Coronary artery (tissue), 2 donors: ENCODE results near the gene FCRL4.

ENCODE experiments used
- DNase-seq: peaks from one replicate; pipeline ENCODE4 v3.0.0-alpha.2; 2017; ENCODE audit warnings: low spot score
- H3K27ac ChIP-seq, 2 donors: fragments of 200-600 bp; sonication (generic); one replicate each; pipeline ENCODE4 v1.5.1; 2016 to 2019
- H3K4me3 ChIP-seq: fragments of 200-600 bp; sonication (generic); 2 replicates; pipeline ENCODE4 v1.5.1; 2016; ENCODE audit warnings: mild to moderate bottlenecking, moderate library complexity
- TF ChIP-seq, protein P1 (sequence below): fragments of 200-600 bp; sonication (generic); IDR thresholded peaks from one replicate; pipeline ENCODE4 v1.5.1; 2019; ENCODE audit warnings: antibody characterized with exemption

FCRL4 gene

DNA sequence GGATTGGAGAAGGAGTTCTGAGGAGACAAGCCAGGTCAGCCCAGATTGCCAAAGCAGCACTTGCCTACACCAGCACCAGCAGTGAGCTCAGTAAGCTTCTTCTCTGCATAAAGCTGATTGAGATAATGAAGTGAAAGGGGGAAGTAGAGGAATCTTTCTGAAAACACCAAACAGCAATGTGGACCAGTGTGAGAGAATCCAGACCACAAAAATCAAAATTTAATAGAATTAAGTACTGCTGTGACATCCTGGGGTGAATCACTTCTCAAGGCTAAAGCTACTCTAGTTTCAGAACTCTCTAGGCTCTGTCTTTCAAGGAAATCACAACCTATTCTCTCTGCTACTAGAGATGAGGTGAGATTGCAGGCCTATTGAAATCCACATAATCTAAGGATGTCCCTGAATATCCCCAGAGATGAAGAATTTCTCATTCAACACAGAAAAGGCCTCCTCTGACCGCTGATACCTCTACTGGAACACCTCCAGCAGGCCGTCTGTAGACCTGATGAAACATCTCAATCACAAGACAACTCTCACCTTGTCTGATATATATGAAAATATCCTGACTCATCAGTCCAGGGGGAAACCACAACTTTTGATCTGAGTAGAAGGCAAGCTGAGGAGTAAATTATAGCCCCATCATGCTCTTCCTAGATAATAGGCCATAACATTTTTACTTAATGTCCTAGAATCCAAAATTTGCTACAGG, at the start of gene FCRL4:
Gene FCRL4 (minus strand): TSS at position 127 of the 709 bp plus-strand sequence. CDS start 141 bp downstream, outside the sequence.
- Histone ChIP-seq H3K4me3 (no peak within 1 kb of the TSS), H3K27ac (no peak within 1 kb of the TSS)
- TF ChIP-seq, protein P1, sequence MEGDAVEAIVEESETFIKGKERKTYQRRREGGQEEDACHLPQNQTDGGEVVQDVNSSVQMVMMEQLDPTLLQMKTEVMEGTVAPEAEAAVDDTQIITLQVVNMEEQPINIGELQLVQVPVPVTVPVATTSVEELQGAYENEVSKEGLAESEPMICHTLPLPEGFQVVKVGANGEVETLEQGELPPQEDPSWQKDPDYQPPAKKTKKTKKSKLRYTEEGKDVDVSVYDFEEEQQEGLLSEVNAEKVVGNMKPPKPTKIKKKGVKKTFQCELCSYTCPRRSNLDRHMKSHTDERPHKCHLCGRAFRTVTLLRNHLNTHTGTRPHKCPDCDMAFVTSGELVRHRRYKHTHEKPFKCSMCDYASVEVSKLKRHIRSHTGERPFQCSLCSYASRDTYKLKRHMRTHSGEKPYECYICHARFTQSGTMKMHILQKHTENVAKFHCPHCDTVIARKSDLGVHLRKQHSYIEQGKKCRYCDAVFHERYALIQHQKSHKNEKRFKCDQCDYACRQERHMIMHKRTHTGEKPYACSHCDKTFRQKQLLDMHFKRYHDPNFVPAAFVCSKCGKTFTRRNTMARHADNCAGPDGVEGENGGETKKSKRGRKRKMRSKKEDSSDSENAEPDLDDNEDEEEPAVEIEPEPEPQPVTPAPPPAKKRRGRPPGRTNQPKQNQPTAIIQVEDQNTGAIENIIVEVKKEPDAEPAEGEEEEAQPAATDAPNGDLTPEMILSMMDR: no peak
- no peak for DNase-seq

DNA sequence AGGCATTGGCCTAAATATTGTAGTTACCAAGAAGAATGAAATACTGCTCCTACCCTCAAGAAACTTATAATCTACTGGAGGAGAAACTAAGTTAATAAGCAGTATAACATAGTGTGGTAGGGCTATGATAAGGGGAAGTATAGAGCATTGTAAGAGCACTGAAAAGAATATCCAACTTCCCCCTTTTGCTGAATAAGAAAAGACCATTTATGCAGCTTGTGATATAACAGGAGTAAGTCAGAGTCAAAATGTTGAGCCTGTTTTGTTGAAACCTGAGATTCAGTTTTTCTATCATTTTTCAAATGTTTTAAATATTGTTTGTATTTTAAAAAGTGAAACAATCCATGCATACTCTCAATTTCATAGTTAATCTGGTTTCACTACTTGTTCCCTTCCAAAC, 48.3 kb upstream of the FCRL4 start:
- no peak for DNase-seq
- no peak overlapping the region for H3K27ac ChIP-seq
- no peak overlapping the region for H3K4me3 ChIP-seq
- TF ChIP-seq, protein P1: no peak

DNA sequence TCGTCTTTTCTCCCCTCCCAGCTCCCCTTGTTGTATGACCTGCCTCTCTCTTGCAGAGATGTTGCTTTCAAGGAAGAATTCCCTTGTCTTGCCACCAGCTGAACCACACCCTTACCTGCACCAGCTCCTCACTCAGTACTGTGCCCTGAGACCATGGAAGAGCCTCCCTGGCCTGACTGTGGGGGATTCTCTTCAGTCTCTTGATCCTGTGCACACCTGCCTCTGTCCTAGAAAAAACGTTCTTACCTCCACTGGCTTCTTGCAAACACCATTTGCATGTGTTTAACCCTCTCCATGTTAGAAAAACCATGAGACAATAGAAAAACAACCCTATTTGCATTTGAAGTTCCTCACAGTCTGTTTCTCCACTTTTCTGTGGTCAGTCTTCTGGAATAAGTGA, 43.3 kb upstream of the FCRL4 start:
- TF ChIP-seq, protein P1: no peak

DNA sequence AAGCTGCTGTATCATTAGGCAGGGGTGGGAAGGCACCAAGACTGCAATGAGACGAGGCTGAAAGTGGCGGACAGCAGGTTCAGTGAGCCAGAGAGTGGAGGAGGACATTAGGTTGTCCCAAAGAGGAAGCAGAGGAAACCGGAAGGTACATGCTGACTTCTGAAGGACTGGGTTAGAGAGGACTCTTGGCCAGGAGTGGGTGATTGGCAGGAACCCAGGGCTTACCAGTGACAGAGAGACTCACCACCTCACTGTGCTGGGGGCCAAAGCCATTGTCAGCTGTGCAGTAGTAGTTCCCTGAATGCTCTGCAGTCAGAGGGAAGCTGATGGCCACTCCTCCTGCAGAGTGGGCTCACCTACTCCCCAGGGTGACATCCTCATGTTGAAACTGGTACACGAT, 41.9 kb upstream of the FCRL4 start:
- no peak for DNase-seq
- H3K4me3 ChIP-seq: no peak overlapping the region
- TF ChIP-seq, protein P1: no peak
- no peak overlapping the region for H3K27ac ChIP-seq

More for the DNA sequence above, 43.3 kb upstream of the FCRL4 start:
- Histone ChIP-seq H3K4me3 (no peak overlapping the region), H3K27ac (no peak overlapping the region)
- no peak for DNase-seq

DNA sequence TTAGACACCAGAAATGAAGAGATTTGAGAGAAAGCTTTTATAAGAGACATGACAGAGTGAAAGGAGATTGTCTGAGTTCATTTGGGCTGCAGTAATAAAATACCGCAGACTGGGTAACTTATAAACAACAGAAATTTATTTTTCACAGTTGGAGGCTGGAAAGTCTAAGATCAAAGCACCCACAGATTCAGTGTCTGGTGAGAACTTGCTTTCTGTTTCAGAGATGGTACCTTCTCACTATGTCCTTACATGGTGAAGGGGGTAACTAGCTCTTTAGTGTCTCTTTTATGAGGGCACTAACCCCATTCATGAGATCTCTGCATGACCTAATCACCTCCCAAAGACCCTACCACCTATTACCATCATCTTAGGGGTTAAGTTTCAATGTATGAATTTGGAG, 30.9 kb upstream of the FCRL4 start:
- H3K27ac ChIP-seq: no peak overlapping the region
- H3K4me3 ChIP-seq: no peak overlapping the region
- no peak for DNase-seq
- TF ChIP-seq, protein P1: no peak

DNA sequence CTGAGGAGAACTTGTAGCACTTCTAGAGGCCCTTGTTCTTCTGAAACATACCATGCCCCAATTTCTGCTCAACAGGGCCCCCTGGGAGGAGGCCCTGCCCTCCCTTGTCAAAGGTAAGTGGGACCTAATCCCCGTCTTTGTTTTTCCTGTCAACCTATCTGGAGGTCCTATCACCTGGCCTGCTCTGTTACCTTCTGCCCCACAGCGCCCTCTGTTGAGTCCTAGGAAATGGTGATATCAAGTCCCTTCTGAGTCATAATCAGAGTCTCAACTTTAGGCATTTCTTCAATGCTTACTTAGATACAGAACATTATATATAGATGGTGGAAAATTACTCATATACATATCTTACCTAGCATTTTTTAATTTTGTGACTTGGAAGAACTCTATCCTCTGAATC, 28.2 kb upstream of the FCRL4 start:
- TF ChIP-seq, protein P1: no peak
- Histone ChIP-seq H3K4me3 (no peak overlapping the region), H3K27ac (no peak overlapping the region)
- DNase-seq: no peak

DNA sequence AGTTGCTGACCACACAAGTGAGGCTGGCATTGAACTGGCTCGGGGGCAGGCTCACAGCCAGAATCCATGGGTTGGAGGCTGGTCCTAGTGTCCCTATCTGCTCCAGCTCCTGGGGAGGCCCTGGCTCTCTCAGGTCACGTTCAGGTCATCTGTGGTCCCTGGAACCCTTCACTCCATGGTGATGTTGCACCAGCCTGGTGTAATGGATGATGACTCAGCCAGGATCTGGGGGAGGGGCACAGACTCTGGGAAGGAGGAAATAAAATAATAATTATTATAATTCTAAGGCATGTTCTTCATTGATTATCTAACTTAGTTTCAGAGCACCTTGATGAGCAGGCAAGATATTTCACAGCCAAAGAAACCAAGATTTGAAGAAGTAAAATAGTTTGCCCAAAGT, 26.6 kb upstream of the FCRL4 start:
- Histone ChIP-seq H3K4me3 (no peak overlapping the region), H3K27ac (no peak overlapping the region)
- TF ChIP-seq, protein P1: no peak
- DNase-seq: no peak
